Measurements from ENCODE around the gene TIMELESS.
"Not testable (repeated sequence)": the region's sequence is repeated elsewhere in the genome, so short reads cannot be mapped to it uniquely, and the experiment has no call there.

Gene TIMELESS

GRCh38 chr12:56408799-56409417, 40.3 kb downstream of the TIMELESS start:
- no peak for DNase-seq

GRCh38 chr12:56404227-56404626, 45.0 kb downstream of the TIMELESS start:
- not testable (repeated sequence) for DNase-seq

GRCh38 chr12:56401612-56402011, 47.6 kb downstream of the TIMELESS start:
- DNase-seq: not testable (repeated sequence)

- DNase-seq: not testable (repeated sequence)
Measured at GRCh38 chr12:56401125-56401524, 48.1 kb downstream of the TIMELESS start.

- DNase-seq: not testable (repeated sequence)
Measured at GRCh38 chr12:56399466-56399865, 49.8 kb downstream of the TIMELESS start.

GRCh38 chr12:56398324-56398723, 50.9 kb downstream of the TIMELESS start:
- DNase-seq: no peak

GRCh38 chr12:56392331-56392730, 56.9 kb downstream of the TIMELESS start:
- no peak for DNase-seq

GRCh38 chr12:56391721-56392120, 57.5 kb downstream of the TIMELESS start:
- no peak for DNase-seq

GRCh38 chr12:56389412-56389811, 59.8 kb downstream of the TIMELESS start:
- DNase-seq: no peak

GRCh38 chr12:56387152-56387736, 62.0 kb downstream of the TIMELESS start:
- DNase-seq: no peak

- no peak for DNase-seq
Measured at GRCh38 chr12:56385873-56386272, 63.4 kb downstream of the TIMELESS start.

- DNase-seq: no peak
Measured at GRCh38 chr12:56382611-56383010, 66.6 kb downstream of the TIMELESS start.

GRCh38 chr12:56377989-56378316, 71.3 kb downstream of the TIMELESS start:
- no peak for DNase-seq

- no peak for DNase-seq
Measured at GRCh38 chr12:56377310-56377988, 71.8 kb downstream of the TIMELESS start.

GRCh38 chr12:56375598-56376434, 73.4 kb downstream of the TIMELESS start:
- no peak for DNase-seq

- DNase-seq: no peak
Measured at GRCh38 chr12:56374726-56375597, 74.3 kb downstream of the TIMELESS start.

GRCh38 chr12:56373515-56373914, 75.7 kb downstream of the TIMELESS start:
- no peak for DNase-seq

- DNase-seq: no peak
Measured at GRCh38 chr12:56366948-56367347, 82.3 kb downstream of the TIMELESS start.
